ENCODE results near the gene CFAP74.

Gene CFAP74

GRCh38 chr1:1967151-1967550 is 36.4 kb downstream of the CFAP74 start:
- no peak for DNase-seq

GRCh38 chr1:1966071-1966740 is 37.4 kb downstream of the CFAP74 start:
- DNase-seq: no peak

GRCh38 chr1:1965546-1965945 is 38.0 kb downstream of the CFAP74 start:
- DNase-seq: no peak

GRCh38 chr1:1964811-1965210 is 38.8 kb downstream of the CFAP74 start:
- no peak for DNase-seq

- DNase-seq: no peak
Observed at GRCh38 chr1:1963570-1963969, 40.0 kb downstream of the CFAP74 start.

GRCh38 chr1:1962752-1963151 is 40.8 kb downstream of the CFAP74 start:
- DNase-seq: no peak

GRCh38 chr1:1960480-1961196 is 42.9 kb downstream of the CFAP74 start:
- DNase-seq: no peak

GRCh38 chr1:1959840-1960479 is 43.6 kb downstream of the CFAP74 start:
- peak; percentile 43 for DNase-seq

- DNase-seq: no peak
Observed at GRCh38 chr1:1959459-1959839, 44.1 kb downstream of the CFAP74 start.

GRCh38 chr1:1958071-1958541 is 45.5 kb downstream of the CFAP74 start:
- DNase-seq: no peak

- no peak for DNase-seq
Observed at GRCh38 chr1:1957533-1957961, 46.0 kb downstream of the CFAP74 start.

GRCh38 chr1:1956586-1957532 is 46.7 kb downstream of the CFAP74 start:
- DNase-seq: no peak

GRCh38 chr1:1956101-1956500 is 47.5 kb downstream of the CFAP74 start:
- no peak for DNase-seq

- no peak for DNase-seq
Observed at GRCh38 chr1:1955621-1956094, 47.9 kb downstream of the CFAP74 start.

GRCh38 chr1:1954831-1955441 is 48.6 kb downstream of the CFAP74 start:
- no peak for DNase-seq

- DNase-seq: no peak
Observed at GRCh38 chr1:1954015-1954414, 49.6 kb downstream of the CFAP74 start.

GRCh38 chr1:1950940-1951339 is 52.6 kb downstream of the CFAP74 start:
- DNase-seq: no peak

GRCh38 chr1:1948783-1949182 is 54.8 kb downstream of the CFAP74 start:
- no peak for DNase-seq

GRCh38 chr1:1947493-1947892 is 56.1 kb downstream of the CFAP74 start:
- DNase-seq: no peak

- no peak for DNase-seq
Observed at GRCh38 chr1:1946540-1946939, 57.0 kb downstream of the CFAP74 start.

- DNase-seq: no peak
Observed at GRCh38 chr1:1945782-1946393, 57.7 kb downstream of the CFAP74 start.

Data from CD4-positive, alpha-beta T cell treated with Interferon gamma for 1 hour (primary cell).